NOMO-1 treated with DMSO at 0.1 percent for 48 hours (cell line): Measurements from ENCODE around the gene IL20.
A peak's percentile ranks its signal among the peaks of the same experiment; 100 is the strongest.

Experiments
- DNase-seq: peaks from one replicate; lab custom pipeline; 2025; ENCODE audit not compliant: unreplicated experiment; lab: John Stamatoyannopoulos, UW

Gene IL20

GRCh38 chr1:206873603-206874188 lies 8.3 kb downstream of the IL20 start:
- no peak for DNase-seq

GRCh38 chr1:206875752-206876377 lies 10.4 kb downstream of the IL20 start:
- DNase-seq: no peak

GRCh38 chr1:206878456-206878855 lies 13.0 kb downstream of the IL20 start:
- DNase-seq: no peak

- DNase-seq: no peak
Measured at GRCh38 chr1:206880314-206880713, 14.9 kb downstream of the IL20 start.

- no peak for DNase-seq
Measured at GRCh38 chr1:206882555-206882954, 17.1 kb downstream of the IL20 start.

DNA sequence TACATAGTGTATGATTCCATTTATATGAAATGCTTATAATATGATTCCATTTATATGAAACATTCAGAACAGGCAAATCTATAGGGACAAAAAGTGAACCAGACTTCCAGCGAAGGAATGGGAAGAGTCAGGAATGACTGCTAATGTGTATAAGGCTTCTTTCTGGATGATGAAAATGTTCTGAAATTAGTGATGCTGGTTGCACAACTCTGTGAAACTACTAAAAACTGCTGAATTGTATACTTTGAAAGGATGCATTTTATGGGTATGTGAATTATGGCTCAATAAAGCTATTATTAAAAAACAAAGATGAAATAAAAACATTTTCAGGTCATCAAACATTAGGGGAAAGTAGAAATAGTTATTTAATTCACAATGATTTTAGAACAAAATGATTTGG lies 17.7 kb downstream of the IL20 start:
- no peak for DNase-seq

- DNase-seq: no peak
Measured at GRCh38 chr1:206883876-206884275, 18.5 kb downstream of the IL20 start.

- DNase-seq: no peak
Measured at GRCh38 chr1:206885341-206886060, 20.1 kb downstream of the IL20 start.

DNA sequence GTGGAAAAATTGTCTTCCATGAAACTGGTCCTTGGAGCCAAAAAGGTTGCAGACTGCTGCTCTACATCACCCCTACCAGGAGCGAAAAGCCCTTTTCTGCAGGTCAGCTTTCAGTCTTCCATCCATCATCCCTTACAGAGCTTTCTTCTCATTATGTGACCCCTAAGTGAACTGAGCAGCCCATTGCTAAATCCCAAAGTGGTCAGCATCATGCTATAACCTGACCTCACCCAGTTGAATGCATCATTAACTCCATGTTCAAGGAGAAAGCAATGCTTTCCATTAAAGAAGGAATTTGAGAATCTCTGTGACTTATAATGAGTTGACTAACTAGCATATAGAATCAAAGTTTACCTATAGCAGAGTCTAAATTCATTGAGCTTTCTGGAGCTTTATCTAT lies 21.4 kb downstream of the IL20 start:
- DNase-seq: no peak

GRCh38 chr1:206887701-206888100 lies 22.3 kb downstream of the IL20 start:
- DNase-seq: no peak

DNA sequence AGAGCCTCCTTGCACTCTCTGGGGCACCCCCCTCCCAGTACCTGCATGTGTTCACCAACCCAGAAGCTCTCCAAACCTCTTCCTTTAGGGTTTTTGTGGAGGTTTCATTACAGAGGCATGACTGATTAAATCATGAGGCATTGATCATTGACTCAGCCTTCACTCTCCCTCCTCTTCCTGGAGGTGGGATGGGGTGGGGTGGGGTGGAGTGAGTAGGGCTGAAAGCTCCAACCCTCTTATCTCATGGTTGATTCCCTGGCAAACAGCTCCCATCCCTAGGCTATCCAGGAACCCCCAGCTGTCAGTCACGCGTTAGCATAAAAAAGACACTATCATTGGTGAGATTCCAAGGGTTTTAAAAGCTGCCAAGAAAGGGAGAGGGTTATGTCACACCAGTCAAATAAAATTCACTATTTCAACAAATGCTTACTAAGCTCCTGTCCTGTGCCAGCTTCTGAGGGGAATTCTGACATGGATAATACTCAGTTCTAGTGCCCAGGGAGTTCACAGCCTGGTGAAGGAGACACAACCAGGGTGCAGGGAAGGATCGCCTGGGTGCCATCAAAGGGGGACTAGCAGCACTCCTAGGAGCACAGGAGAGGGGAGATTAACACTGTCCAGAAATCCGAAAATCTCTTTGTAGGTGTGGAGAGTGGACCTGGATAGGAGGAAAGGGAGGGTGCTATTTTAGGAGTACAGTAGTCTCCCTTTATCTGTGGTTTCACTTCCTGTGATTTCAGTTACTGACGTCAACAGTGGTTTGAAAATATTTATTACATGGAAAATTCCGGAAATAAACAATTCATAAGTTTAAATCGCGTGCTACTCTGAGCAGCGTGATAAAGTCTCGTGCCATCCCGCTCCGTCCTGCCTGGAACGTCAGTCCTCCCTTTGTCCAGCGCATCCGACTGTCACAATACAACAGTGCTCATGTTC lies 25.0 kb downstream of the IL20 start:
- DNase-seq: peak; percentile 66

DNA sequence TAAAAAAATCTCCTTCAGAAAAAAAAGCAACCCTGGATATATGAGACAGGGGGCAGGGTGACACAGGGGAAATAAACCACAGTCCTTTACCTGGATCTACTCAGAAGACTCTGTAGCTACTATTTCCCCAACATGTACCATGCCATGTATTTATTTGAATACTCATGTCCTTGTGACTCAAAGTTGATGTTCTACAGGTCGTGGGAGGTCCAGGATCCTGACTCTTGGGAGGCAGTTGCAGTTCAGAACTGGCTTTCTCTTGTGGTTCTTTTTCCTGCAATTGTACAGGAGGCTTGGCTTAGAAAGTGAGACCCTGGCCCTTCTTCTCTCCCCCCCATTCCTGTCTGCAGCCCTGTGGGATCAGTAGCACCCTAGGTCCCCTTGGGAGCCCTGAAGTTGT lies 26.0 kb downstream of the IL20 start:
- no peak for DNase-seq

- no peak for DNase-seq
Measured at GRCh38 chr1:206892351-206892984, 27.0 kb downstream of the IL20 start.

GRCh38 chr1:206893380-206893779 lies 28.0 kb downstream of the IL20 start:
- peak; percentile 12 for DNase-seq

DNA sequence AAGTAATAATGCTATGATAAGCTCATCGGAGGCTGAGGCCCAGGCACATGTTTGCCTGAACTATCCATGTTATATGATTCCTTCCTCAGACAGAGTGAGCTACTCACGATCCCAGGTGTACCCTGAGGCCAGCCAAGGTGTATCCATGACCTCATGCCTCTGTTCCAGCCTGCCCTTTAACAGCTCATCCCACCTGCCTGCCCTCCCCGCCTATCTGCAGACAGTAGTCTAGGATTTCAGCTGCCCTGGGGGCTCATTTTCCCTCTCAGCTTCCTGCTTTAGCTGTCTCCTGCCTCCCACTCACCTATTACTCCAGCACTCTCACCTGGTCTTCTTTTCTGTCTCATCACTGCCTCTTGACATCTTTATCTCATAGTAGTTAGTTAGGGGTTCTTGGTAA lies 29.9 kb downstream of the IL20 start:
- no peak for DNase-seq

DNA sequence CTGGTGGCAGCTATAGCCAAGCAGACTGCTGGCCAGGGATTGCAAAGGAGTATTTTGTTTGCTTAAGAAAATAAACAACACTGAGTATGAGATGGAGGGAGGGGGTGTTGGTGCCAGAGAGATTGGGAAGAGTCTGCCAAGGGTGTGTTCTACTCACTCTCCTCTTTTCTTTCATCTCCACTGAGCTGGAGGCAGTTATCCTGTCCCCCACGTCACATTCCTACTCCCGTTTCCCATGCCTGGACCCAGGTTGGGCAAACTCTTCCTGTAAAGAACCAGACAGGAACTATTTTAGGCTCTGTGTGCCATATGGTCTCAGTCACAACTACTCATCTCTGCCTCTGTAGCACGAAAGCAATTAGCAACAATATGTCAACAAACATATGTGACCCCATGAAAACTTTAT lies 30.4 kb downstream of the IL20 start:
- DNase-seq: no peak

DNA sequence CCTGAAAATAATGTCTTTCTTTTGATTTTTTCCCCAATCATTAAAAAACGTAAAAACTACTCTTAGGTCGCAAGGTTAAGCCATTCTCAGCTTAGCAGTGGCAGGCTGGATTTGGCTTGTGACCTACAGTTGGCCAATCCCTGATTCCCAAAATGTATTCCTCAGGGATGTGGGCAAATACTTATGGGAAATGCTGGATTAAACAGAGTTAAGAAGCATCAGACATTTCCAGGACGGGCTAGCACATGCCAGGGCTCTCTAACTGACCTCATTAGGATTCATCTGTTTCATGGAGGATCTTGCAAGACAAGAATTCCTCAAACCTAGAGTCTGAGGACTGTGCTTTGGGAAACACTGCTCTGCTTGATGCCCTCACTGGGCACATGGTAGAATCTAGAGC lies 30.8 kb downstream of the IL20 start:
- DNase-seq: no peak

GRCh38 chr1:206897175-206897574 lies 31.8 kb downstream of the IL20 start, which contains the start of gene IL24:
Gene IL24, plus strand, starts transcription at chr1:206897443. Its CDS starts 390 bp downstream, at chr1:206897833.
- DNase-seq: no peak

GRCh38 chr1:206898089-206898914 lies 32.9 kb downstream of the IL20 start:
- DNase-seq: no peak

- DNase-seq: no peak
Measured at GRCh38 chr1:206898915-206899431, 33.5 kb downstream of the IL20 start.
